ENCODE results near the gene COP1. TPM values are rescaled to one million over a fixed set of nuclear protein-coding genes. Genes with fewer than 3 reads are reported as not detected.
A peak's percentile ranks its signal among the peaks of the same experiment; 100 is the strongest.
"Not testable (repeated sequence)": the region's sequence is repeated elsewhere in the genome, so short reads cannot be mapped to it uniquely, and the experiment has no call there.

The COP1 gene
- total RNA-seq, 1 experiment from 2014 or later, result 38.6 TPM

DNA sequence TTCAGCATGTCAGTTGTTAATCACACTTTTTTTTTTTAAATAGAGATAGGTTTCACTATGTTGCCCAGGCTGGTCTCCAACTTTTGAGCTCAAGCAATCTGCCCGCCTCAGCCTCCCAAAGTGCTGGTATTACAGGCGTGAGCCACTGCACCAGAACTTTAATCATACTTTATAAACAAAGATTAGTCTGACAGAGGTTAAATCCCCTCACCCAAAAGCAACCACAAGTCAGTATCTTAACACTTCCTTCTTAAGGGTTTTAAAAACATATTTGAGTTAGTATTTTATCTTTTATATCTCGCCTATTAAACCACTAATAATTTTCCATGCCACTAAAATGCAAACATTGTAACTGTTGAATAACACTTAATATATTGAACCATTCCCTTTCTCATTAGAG lies 70.2 kb downstream of the COP1 start:
- DNase-seq (ENCODE audit: low read depth), result no peak

DNA sequence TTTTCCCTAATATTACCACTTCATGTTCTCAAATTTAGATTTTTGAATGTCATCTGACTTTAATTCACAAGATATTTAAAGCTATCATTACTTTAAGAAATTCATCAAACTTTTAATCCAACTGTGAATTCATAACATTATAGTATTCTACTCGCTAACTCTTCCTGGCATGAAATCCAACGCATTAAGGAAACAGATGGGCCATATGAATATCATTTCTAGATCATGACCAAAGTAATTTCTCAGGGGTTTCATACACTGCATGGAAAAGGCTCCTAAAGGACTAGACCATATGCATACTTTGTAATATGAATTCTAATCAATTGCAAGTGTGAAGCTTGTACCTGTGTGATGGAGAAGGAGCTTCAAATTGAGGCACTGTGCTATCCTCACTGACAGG lies 72.4 kb downstream of the COP1 start:
- DNase-seq (ENCODE audit: low read depth), result no peak

DNA sequence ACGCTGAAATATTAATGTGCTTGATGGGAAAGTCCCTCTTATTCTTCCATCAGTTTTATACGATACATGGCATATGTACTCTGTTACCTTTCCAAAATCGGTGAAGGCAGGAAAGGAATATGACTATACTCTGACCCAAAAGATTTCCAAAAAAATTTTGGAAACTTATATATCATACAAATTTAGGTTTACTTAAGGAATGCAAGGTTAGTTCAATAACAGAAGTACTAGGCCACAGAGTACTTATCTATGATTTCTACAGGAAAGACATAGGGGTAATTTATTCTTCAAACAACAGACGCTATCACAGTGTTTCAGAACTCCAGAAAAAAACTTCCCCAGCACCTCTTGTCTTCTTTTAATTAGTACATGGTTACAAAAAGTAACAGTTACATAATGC lies 84.8 kb downstream of the COP1 start:
- DNase-seq (ENCODE audit: low read depth), result no peak

DNA sequence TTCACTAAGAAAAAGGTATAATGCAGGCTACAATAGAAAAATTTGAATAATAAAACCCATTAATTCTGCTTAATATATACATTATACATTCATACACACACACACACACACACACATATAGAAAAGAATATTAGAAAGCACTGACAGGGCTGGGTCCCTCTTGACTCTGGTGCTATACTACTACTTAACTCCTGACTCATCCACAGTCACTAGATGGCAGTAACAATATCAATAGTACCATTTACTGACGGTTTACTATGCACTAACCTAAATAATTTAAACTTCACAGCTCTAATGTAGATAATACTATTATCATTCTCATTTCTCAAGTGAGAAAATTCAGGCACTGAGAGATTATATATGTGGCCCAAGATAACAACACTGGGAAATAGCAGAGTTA lies 87.5 kb downstream of the COP1 start:
- peak; percentile 11 for DNase-seq (ENCODE audit: low read depth)

DNA sequence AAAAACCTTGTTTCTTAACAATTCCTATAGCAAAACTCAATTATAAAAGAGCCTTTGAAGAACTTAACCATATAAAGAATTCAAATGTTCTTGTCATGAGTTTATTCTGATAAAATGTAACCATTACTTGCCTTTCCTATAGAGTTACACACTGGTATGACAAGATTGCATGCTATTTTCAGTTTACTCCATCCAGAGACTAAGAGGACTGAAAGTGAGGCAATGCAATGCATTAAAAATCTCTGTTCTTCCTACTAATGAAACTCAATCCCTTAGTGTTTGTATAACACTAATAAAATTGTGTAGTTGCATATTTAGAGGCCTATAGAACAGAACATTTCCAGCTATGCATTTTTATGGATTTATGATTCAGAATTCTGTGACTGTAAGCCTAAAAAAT lies 88.1 kb downstream of the COP1 start:
- DNase-seq (ENCODE audit: low read depth), result no peak

DNA sequence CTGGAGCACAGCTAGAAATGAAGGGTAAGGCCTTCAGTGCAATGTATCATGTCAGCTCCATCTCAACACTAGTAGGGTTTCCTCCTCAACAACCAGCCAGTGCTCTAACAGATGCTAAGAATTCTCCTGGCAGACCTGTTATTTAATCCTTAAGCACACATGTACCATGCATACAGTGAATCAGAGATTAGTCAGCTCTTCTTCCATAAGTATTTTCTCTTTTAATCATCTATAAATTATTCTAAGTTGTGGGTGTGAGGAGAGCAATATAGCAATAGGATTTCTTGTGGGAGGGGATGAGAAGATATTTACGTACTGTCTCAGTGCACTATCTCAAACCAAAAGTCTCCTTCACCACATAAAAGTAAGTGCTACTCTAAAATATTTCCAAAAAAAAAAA lies 95.3 kb downstream of the COP1 start:
- DNase-seq (ENCODE audit: low read depth), result peak; percentile 58

DNA sequence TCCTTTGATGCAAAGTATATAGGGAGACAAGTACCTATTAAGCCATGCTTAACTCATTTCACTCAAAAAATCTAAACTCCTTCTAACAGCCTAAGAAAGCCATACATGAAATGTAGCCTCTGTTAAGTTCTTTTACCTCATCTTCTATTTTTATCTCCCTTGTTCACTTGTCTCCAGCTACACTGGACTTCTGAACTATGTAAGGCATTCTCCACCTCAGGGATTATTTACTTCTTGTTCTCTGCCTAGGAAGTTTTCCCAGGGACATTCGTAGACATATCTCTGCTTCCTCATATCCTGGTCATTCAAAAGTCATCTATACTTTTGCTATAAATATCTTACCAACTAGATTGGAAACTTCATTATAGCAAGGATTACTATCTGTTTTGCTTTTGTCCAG lies 96.9 kb downstream of the COP1 start:
- DNase-seq (ENCODE audit: low read depth), result no peak

DNA sequence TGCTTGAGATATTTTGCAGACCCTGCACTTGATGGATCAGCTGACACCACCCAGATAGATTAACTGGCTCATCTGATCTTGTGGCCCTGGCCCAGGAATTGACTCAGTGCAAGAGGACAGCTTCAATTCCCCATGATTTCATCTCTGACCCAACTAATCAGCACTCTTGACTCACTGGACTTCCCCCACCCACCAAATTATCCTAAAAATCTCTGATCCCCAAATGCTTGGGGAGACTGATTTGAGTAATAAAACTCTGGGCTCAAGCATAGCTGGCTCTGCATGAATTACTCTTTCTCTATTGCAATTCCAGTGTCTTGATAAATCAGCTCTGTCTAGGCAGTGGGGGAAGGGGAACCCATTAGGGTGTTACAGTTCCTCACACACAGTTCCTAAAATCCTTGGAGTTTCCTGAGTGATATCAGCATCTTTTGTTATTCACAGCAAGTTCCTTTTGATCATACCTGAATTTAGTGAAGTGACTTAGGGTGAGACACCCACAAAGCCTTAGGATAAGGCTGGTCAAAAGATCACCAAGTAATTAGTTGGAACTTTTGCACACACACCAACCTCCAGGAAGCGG lies 104.2 kb downstream of the COP1 start:
- DNase-seq (ENCODE audit: low read depth), result peak; percentile 6

DNA sequence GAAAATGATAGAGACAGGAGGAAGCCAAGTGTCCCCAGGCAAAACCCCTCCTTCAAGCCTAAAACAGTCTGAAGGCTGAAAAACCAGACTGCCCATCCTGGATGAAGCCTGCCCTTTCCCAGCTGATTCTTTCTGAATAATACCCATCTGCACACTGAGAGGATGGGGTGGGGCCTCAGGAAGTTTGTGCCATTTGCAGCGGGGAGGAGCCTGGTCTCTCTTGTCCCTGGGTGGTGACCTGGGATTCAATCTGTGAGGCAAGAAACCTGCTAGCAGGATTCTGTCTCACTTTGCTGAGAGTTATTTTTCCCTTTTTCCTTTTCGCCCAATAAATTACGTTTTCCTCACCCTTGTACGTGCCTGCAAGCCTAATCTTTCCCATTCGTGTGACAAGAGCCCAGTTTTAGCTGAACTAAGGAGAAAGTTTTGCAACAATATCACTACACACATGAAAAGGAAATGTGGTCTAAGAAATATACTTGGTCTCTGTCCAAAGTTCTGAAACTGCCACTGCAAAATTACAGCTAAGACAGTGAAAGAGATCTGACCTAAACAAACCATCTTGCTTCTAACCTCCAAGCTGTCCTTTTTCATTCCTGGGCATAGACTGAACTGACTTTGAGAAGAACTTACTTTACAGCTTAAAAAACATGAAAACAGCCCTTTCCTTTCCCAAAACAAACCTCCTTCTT lies 105.0 kb downstream of the COP1 start:
- DNase-seq (ENCODE audit: low read depth), result peak; percentile 12

DNA sequence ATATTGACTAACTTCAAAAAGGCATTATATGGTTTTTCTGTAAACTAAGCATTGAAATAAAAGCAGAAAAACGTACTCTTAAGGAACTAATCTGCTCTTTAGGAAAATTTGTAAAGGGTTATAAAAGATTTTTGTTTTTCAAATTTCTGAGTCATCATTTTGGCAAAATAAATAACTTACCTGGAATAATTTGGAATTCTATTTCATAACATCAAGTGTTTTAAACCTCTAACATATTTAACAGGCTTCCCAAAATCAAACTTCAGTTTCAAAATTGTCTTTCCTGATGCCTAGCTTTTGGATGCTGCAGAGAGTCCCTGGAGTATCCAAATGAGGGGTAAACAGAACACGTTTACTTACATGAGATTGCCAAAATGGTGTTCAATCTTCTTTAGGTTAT lies 108.5 kb downstream of the COP1 start:
- no peak for DNase-seq (ENCODE audit: low read depth)

DNA sequence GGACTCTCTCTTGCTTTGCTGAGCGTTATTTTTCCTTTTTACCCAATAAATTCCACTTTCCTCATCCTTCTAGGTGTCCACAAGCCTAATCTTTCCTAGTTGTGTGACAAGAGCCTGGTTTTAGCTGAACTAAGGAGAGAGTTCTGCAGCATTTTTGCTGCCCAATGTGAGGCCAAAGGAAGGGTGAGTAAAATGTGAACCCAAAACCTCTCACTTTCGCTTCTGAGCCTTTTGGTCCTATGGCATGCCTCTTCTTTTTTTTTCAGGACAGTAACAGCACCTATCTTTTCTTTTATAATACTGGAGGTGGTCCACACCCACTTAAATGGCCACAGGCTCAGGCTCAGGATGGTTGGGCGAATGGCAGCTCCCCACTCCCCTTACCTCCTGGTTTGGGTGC lies 111.1 kb downstream of the COP1 start:
- no peak for DNase-seq (ENCODE audit: low read depth)

DNA sequence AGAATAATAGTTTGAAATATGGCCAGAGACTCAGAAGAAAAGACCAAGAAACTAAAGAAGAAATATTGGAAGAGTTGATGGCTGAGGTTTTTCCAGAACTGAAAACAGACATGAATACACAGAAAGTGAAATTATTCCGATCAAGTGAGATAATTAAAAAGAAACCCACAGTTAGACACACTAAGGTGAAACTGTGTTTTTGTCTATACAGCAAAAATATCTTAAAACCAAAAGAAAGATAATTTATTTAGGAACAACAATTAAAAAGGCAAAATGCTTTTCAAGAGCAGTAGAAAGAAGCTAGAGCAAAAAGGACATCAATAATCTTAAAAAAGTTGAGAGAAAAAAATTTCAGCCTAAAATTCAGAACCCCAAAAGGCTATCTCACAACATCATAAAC lies 116.3 kb downstream of the COP1 start:
- no peak for DNase-seq (ENCODE audit: low read depth)

DNA sequence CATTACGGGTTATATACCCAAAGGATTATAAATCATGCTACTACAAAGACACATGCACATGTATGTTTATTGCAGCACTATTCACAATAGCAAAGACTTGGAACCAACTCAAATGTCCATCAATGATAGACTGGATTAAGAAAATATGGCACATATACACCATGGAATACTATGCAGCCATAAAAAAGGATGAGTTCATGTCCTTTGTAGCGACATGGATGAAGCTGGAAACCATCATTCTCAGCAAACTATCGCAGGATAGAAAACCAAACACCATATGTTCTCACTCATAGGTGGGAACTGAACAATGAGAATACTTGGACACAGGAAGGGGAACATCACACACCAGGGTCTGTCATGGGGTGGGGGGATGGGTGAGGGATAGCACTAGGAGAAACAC lies 119.3 kb downstream of the COP1 start:
- DNase-seq (ENCODE audit: low read depth), result not testable (repeated sequence)

DNA sequence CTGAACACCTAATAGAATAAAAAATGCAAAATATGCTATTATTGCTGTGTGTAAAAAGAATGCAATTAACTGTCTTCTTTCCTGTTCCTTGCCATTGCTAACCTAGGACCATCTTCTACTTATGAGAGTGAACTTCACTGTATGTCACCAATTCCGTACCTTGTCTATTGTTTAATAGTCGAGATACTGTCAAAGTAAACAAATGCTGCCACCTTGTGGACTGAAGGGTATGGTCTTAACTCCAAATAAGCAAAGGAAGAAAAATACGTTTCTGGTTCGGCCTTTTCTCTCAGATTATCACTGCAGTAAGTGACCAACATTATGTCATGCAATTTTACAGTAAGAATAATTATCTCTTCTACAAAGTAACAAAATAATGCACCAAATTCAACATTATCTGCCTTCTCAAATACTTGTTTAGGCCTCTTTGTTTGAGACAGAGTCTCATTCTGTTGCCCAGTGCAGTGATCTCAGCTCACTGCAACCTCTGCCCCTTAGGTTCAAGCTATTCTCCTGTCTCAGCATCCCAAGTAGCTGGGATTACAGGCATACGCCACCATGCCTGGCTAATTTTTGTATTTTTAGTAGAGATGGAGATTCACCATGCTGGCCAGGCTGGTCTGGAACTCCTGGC lies 133.4 kb downstream of the COP1 start:
- peak; percentile 49 for DNase-seq (ENCODE audit: low read depth)

DNA sequence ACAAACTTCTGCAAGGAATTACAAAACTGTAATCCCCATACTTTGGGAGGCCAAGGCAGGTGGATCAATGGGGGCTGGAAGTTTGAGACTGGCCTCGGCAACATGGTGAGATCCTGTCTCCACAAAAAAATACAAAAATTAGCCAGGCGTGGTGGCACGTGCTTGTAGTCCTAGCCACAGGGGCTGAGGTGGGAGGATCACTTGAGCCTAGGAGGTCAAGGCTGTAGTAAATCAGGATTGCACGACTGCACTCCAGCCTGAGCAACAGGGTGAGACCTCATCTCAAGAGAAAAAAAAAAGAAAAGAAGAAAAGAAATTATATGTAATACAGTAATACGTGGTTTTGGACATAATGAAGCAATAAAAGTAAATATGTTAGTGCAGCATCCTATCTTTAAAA lies 138.2 kb downstream of the COP1 start:
- no peak for DNase-seq (ENCODE audit: low read depth)

DNA sequence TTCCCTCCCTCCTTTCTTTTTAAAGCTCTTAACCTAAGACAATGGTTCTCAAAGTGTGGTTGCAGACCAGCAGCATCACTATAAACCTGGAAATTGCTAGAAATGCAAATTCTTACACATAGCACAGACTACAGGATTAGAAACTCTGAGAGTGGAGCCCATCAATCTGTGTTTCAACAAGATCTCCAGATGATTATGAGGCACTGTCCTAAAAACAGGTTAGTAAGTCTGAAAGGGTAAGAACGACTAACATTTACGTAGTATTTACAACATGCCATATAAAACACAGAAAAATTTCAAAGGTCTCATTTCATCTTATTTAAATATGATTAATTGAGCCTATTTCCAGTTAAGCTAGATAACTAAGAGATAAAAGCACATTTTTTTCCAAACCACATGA lies 138.8 kb downstream of the COP1 start:
- no peak for DNase-seq (ENCODE audit: low read depth)

DNA sequence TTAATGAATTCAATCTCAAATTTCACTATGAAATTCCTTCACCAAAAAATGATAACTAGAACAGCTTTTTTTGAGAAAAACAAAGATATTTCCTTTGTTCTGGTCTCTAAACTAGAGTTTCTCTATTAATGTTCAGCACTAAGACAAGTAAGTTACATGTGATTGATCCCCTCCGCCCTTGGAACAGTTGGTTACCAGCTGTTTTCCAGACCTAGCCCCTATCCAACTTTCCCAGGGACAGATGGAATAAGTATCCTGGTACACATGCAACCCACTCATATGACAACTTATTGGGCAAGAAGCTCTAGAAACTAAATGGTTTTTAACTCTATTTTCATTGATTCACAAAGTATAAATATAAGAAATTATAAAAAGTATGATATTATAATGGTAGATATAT lies 140.4 kb downstream of the COP1 start:
- DNase-seq (ENCODE audit: low read depth), result no peak

DNA sequence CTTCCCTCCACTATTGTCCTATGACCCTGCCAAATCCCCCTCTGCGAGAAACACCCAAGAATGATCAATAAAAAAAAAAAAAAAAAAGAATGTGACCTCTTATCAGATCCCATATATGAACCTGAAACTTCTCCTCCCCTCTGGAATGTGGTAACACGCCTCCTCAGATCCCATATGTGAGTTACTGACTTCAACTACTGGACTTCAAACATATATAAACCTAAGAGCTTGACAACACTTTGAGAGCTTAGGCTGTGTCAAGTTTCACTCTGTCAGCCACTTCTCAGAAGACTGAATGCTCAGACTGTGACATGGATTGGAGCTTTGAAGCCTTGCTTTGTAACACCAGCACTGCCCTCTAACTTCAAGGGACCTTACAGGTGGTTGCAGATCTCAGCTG lies 148.4 kb downstream of the COP1 start:
- DNase-seq (ENCODE audit: low read depth), result no peak

DNA sequence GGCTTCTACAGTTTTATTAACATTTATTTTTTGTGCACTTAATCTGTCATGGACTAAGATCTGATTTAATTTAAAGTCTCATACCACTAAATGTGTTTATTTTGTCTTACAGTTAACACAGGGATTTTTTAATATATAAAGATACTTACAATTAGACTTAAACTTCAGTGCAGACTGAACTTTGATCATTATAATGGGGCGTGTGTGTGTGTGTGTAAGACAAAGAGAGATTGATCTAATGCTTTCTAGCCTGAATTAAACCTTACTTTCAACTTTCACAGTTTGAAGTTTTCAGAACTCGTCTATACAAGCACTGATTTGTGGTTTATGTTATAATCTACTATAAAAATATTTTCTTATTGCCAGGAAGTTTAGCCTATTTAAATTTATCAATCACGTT lies 150.8 kb downstream of the COP1 start:
- no peak for DNase-seq (ENCODE audit: low read depth)

DNA sequence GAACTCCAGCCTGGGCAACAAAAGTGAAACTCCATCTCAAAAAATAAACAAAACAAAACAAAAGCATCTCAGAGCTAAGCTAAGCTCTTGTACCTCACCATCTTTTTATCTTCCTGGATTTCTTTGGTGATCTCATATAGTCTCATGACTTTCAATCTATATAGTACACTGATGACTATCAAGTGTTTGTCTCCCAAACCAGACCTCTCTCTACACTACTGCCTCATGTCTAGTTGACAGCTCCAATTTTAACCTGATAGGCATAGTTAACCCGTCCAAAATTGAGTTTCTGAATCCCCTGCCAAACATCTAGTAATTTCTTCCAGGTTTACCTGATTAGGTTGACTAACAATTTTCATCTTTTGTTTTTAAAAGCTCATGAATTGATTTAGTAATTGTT lies 151.7 kb downstream of the COP1 start:
- DNase-seq (ENCODE audit: low read depth), result no peak

DNA sequence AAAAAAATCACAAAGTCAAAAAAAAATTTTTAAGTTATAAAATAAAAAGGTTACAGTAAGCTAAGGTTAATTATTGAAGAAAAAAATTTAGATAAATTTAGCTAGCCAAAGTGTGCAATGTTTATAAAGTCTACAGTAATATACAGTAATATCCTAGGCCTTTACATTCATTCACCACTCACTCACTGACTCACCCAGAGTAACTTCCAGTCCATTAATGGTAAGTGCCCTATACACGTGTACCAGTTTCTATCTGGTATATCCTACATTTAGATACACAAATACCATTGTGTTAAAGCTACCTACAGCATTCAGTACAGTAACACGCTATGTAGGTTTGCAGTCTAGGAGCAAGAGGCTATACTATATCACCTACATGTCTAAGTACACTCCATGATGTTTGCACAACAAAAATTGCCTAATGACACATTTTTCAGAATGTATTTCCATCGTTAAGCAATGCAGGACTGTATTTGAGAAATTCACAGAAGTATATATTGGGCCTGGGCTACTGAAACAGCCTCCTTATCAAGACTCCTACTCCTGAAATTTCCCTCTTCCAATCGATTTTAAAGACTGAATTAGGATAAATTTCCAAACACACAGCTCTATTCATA lies 155.1 kb downstream of the COP1 start:
- peak; percentile 16 for DNase-seq (ENCODE audit: low read depth)

DNA sequence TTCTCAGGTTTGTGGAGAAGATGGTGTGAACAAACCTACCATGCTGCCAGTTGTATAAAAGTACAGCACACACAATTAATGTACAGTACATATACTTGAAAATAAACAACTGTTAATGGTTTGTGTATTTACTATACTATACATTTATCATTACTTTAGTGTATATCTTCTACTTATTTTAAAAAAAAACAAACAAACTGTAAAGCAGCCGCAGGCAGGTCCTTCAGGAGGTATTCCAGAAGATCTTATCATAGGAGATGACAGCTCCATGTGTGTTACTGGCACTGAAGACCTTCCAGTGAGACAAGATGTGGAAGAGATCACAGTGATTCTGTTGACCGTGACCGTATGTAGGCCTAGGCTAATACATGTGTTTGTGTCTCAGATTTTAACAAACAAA lies 155.7 kb downstream of the COP1 start:
- DNase-seq (ENCODE audit: low read depth), result no peak

DNA sequence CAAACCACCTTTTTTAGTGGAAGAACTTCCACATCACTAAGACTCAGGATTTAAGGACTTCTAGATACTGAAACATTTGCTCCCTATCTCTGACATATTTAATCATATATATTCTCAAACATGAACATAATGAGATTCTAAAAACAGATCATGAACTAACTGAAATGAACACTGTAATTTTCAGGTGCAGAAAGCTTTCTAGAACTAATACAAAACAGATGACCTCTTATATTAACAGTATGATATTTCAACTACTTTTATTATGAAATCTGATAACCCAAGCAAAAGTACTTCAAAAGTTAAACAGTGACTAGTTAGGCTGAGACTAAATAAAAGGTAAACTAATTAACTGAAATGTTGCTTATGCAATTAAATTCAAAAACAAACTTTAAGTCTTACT lies 157.5 kb downstream of the COP1 start:
- DNase-seq (ENCODE audit: low read depth), result no peak

Measured in HT1080 (cell line).